ENCODE results near the gene RILPL1. TPM values are rescaled to one million over a fixed set of nuclear protein-coding genes. Genes with fewer than 3 reads are reported as not detected.

The RILPL1 gene
- total RNA-seq, 1 donor from 2014 or later, result 6.2 TPM

DNA sequence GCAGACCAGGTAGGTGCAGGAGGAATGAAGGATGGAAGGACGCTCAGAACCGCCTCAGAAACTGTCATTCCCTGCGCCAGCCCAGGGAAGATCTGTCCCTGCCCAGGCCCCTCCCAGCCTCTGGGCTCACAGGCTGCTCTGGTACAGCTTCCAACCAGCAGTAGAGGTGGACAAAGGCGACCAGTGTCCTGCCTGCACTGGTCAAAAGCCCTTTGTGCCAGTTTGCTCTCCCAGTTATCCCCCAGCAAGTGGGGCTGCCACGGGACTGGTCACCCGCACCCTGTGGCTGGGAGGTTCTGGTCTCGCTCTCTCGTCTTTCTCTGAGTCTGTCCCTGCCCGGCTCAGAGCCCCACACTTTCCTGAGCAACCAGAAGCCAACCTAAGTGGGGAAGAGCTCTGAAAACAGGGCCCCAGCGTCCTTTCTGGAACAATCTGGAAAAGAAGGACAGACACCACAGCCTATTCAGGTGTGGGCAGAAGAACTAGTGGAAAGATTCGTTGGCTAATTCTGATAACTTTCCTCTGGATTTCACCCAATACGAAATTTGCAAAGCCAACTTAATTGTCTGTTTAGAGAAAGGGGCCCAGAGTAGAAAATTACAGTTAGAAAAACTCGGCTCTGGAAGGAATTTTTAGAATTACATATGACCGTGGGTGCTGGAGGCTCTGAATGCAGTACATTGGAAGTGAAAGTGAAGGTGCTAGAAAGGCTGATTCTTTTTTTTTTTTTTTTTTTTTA, 53.9 kb downstream of the RILPL1 start:
- Mint-ChIP-seq H3K4me1 (ENCODE audit: low read depth, unreplicated experiment) (no peaks in the 10 kb centered on the region), H3K4me3 (ENCODE audit: unreplicated experiment) (no peak overlapping the region), H3K9me3 (ENCODE audit: unreplicated experiment) (peaks cover 2% of the 10 kb centered on the region), H3K36me3 (ENCODE audit: unreplicated experiment) (no peaks in the 10 kb centered on the region), H3K27ac (ENCODE audit: unreplicated experiment) (no peak overlapping the region), H3K27me3 (ENCODE audit: unreplicated experiment) (no peaks in the 10 kb centered on the region)
- DNase-seq, result no peak
- TF ChIP-seq, protein P1, sequence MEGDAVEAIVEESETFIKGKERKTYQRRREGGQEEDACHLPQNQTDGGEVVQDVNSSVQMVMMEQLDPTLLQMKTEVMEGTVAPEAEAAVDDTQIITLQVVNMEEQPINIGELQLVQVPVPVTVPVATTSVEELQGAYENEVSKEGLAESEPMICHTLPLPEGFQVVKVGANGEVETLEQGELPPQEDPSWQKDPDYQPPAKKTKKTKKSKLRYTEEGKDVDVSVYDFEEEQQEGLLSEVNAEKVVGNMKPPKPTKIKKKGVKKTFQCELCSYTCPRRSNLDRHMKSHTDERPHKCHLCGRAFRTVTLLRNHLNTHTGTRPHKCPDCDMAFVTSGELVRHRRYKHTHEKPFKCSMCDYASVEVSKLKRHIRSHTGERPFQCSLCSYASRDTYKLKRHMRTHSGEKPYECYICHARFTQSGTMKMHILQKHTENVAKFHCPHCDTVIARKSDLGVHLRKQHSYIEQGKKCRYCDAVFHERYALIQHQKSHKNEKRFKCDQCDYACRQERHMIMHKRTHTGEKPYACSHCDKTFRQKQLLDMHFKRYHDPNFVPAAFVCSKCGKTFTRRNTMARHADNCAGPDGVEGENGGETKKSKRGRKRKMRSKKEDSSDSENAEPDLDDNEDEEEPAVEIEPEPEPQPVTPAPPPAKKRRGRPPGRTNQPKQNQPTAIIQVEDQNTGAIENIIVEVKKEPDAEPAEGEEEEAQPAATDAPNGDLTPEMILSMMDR (IDR thresholded peaks at IDR 0.05; ENCODE audit: partially characterized antibody, unreplicated experiment), result no peak

DNA sequence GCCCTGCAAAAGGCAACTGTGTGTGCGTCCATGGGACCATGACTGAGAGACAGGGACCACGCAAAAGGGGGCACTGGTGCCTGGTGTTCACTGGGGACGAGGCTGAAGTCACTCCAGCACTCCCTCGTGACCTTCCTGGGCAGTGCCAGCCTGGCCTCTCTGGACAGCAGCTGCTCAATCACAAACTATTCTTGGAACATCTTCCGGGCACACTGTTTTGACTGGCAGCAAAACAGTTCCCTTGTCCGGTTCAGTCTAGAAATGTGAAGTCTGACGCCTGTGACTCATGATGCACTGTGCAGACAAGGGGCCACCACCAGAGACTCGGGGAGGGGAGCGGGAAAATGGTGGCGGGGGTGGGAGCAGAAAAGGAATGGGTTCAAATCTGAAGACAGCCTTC, 54.8 kb downstream of the RILPL1 start:
- DNase-seq, result no peak
- no peaks in the 10 kb centered on the region for H3K36me3 Mint-ChIP-seq (ENCODE audit: unreplicated experiment)
- no peaks in the 10 kb centered on the region for H3K9me3 Mint-ChIP-seq (ENCODE audit: unreplicated experiment)
- H3K27me3 Mint-ChIP-seq (ENCODE audit: unreplicated experiment), result no peaks in the 10 kb centered on the region
- no peak overlapping the region for H3K27ac Mint-ChIP-seq (ENCODE audit: unreplicated experiment)
- TF ChIP-seq, protein P1 (IDR thresholded peaks at IDR 0.05; ENCODE audit: partially characterized antibody, unreplicated experiment), result no peak
- H3K4me1 Mint-ChIP-seq (ENCODE audit: low read depth, unreplicated experiment), result no peaks in the 10 kb centered on the region
- H3K4me3 Mint-ChIP-seq (ENCODE audit: unreplicated experiment), result no peak overlapping the region

DNA sequence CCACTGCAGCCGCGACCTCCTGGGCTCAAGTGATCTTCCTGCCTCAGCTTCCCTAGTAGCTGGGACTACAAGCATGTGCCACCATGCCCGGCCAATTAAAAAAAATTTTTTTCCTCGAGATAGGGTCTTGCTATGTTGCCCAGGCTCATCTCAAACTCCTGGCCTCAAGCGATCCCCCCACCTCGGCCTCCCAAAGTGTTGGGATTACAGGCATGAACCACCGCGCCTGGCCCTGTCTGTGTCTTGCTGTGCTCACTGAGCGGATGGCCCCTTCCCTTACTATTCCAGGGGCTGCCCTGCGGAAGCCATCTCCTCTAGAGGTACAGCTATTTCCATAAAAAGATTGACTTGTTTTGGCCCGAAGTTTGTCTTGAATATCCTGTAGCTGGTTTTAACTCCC, 55.5 kb downstream of the RILPL1 start:
- DNase-seq, result no peak

DNA sequence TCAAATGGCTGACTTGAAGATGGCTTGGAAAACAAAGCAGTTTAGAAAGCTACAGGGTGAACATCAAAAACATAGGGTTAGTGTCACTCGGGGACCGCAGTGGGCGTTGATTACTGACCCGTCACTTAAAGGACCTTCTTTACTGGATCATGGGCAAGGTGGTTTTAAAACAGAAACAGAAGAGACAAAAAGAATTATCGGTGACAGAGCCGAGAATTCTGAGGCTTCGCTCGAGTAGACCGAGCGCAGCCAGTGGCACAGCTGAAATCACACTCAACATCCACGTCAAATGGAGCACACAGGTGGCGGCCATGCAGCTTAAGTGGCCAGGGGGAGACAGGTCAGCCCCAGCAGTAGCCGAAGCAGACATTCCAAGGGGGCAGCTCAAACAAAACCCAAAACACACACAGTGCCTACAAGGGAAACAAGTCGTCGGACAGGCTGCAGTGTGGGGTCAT, 58.2 kb downstream of the RILPL1 start:
- Mint-ChIP-seq H3K4me1 (ENCODE audit: low read depth, unreplicated experiment) (no peaks in the 10 kb centered on the region), H3K27ac (ENCODE audit: unreplicated experiment) (no peak overlapping the region), H3K36me3 (ENCODE audit: unreplicated experiment) (no peaks in the 10 kb centered on the region), H3K9me3 (ENCODE audit: unreplicated experiment) (no peaks in the 10 kb centered on the region), H3K27me3 (ENCODE audit: unreplicated experiment) (no peaks in the 10 kb centered on the region), H3K4me3 (ENCODE audit: unreplicated experiment) (no peak overlapping the region)
- TF ChIP-seq, protein P1 (IDR thresholded peaks at IDR 0.05; ENCODE audit: partially characterized antibody, unreplicated experiment), result no peak
- DNase-seq, result no peak

More for the DNA sequence above, 55.5 kb downstream of the RILPL1 start:
- Mint-ChIP-seq H3K36me3 (ENCODE audit: unreplicated experiment) (no peaks in the 10 kb centered on the region), H3K27me3 (ENCODE audit: unreplicated experiment) (no peaks in the 10 kb centered on the region), H3K27ac (ENCODE audit: unreplicated experiment) (no peak overlapping the region), H3K4me3 (ENCODE audit: unreplicated experiment) (no peak overlapping the region), H3K9me3 (ENCODE audit: unreplicated experiment) (no peaks in the 10 kb centered on the region), H3K4me1 (ENCODE audit: low read depth, unreplicated experiment) (no peaks in the 10 kb centered on the region)
- TF ChIP-seq, protein P1 (IDR thresholded peaks at IDR 0.05; ENCODE audit: partially characterized antibody, unreplicated experiment), result no peak

DNA sequence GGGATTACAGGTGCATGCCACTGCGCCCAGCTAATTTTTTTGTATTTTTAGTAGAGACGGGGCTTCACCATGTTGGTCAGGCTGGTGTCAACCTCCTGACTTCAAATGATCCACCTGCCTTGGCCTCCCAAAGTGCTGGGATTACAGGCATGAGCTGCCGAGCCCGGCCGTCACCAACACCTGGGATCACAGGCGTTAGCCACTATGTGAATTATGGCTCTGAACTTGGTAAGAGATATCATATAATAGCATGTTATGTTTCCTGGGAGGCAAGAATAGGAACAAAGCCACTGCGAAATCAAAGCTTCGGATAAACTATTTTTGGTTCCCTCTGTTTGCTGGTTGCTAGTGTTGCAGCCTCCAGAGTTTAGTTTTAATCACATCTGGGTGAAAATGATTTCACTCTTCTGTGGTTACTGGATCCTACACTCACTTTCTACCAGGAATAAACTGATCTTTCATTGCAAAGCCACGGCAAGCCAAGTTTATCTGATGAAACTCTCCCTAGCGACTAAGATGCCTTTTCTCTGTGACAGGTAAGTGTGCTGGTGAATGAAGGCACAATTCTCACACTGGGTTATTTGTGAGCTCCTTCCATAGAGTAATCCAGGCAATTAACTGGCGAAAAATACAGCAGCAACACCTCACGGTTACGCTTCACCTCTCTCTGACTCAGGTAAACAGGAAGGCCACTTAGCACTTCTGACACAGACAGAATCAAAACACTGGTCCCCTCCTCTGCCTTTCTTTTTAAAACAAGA, 58.9 kb downstream of the RILPL1 start:
- Mint-ChIP-seq H3K27ac (ENCODE audit: unreplicated experiment) (no peak overlapping the region), H3K36me3 (ENCODE audit: unreplicated experiment) (no peaks in the 10 kb centered on the region), H3K4me3 (ENCODE audit: unreplicated experiment) (no peak overlapping the region), H3K27me3 (ENCODE audit: unreplicated experiment) (no peaks in the 10 kb centered on the region), H3K4me1 (ENCODE audit: low read depth, unreplicated experiment) (no peaks in the 10 kb centered on the region), H3K9me3 (ENCODE audit: unreplicated experiment) (no peaks in the 10 kb centered on the region)
- no peak for DNase-seq
- TF ChIP-seq, protein P1 (IDR thresholded peaks at IDR 0.05; ENCODE audit: partially characterized antibody, unreplicated experiment), result no peak
